ENCODE data around the gene EIF2B2. TPM values are rescaled to one million over a fixed set of nuclear protein-coding genes. Genes with fewer than 3 reads are reported as not detected.

The EIF2B2 gene
- total and polyA plus RNA-seq, 2 of the 13 experiments (the other 11 are each of a cell fraction or from before 2014, with no cell fraction given), result 54.4 to 78.6 TPM

GRCh38 chr14:75002392-75003249 is at the start of gene EIF2B2 (continued):
- TF ChIP-seq IRX3 (CRISPR knock-in tag; IDR thresholded peaks at IDR 0.05; ENCODE audit: borderline replicate concordance, low read depth) (0 out of 2 replicates have a peak, but pooled peaks have one; percentile 25), DDIT3 (CRISPR knock-in tag; IDR thresholded peaks at IDR 0.05) (no peak), IRF2 (CRISPR knock-in tag; IDR thresholded peaks at IDR 0.05) (peak; percentile 61), ATF1 (CRISPR knock-in tag; IDR thresholded peaks at IDR 0.05) (no peak), MLXIP (CRISPR knock-in tag; IDR thresholded peaks at IDR 0.05; ENCODE audit: borderline replicate concordance) (no peak), ERF (CRISPR knock-in tag; IDR thresholded peaks at IDR 0.05) (peak; percentile 46; the same call in 1 of the 2 replicates), JDP2 (CRISPR knock-in tag; IDR thresholded peaks at IDR 0.05; ENCODE audit: borderline replicate concordance) (no peak), ZSCAN31 (CRISPR knock-in tag; IDR thresholded peaks at IDR 0.05; ENCODE audit: low read depth) (no peak; the same call in 1 of the 2 replicates), ZNF557 (CRISPR knock-in tag; IDR thresholded peaks at IDR 0.05) (0 out of 2 replicates have a peak, but pooled peaks have one; percentile 71), NONO (IDR thresholded peaks at IDR 0.05) (no peak), NONO (CRISPR knock-in tag; conservative IDR thresholded peaks at IDR 0.05) (0 out of 2 replicates have a peak, but pooled peaks have one; percentile 50), FOXC1 (CRISPR knock-in tag; IDR thresholded peaks at IDR 0.05; ENCODE audit: borderline replicate concordance) (no peak), FOXP1 (IDR thresholded peaks at IDR 0.05) (no peak), FOXP1 (CRISPR knock-in tag; IDR thresholded peaks at IDR 0.05) (no peak)
- TF ChIP-seq, protein P1, sequence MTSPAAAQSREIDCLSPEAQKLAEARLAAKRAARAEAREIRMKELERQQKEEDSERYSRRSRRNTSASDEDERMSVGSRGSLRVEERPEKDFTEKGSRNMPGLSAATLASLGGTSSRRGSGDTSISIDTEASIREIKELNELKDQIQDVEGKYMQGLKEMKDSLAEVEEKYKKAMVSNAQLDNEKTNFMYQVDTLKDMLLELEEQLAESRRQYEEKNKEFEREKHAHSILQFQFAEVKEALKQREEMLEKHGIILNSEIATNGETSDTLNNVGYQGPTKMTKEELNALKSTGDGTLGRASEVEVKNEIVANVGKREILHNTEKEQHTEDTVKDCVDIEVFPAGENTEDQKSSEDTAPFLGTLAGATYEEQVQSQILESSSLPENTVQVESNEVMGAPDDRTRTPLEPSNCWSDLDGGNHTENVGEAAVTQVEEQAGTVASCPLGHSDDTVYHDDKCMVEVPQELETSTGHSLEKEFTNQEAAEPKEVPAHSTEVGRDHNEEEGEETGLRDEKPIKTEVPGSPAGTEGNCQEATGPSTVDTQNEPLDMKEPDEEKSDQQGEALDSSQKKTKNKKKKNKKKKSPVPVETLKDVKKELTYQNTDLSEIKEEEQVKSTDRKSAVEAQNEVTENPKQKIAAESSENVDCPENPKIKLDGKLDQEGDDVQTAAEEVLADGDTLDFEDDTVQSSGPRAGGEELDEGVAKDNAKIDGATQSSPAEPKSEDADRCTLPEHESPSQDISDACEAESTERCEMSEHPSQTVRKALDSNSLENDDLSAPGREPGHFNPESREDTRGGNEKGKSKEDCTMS (CRISPR knock-in tag; conservative IDR thresholded peaks at IDR 0.05), result no peak
- TF ChIP-seq, protein P2, sequence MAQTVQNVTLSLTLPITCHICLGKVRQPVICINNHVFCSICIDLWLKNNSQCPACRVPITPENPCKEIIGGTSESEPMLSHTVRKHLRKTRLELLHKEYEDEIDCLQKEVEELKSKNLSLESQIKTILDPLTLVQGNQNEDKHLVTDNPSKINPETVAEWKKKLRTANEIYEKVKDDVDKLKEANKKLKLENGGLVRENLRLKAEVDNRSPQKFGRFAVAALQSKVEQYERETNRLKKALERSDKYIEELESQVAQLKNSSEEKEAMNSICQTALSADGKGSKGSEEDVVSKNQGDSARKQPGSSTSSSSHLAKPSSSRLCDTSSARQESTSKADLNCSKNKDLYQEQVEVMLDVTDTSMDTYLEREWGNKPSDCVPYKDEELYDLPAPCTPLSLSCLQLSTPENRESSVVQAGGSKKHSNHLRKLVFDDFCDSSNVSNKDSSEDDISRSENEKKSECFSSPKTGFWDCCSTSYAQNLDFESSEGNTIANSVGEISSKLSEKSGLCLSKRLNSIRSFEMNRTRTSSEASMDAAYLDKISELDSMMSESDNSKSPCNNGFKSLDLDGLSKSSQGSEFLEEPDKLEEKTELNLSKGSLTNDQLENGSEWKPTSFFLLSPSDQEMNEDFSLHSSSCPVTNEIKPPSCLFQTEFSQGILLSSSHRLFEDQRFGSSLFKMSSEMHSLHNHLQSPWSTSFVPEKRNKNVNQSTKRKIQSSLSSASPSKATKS (CRISPR knock-in tag; IDR thresholded peaks at IDR 0.05), result no peak
- TF ChIP-seq, protein P3, sequence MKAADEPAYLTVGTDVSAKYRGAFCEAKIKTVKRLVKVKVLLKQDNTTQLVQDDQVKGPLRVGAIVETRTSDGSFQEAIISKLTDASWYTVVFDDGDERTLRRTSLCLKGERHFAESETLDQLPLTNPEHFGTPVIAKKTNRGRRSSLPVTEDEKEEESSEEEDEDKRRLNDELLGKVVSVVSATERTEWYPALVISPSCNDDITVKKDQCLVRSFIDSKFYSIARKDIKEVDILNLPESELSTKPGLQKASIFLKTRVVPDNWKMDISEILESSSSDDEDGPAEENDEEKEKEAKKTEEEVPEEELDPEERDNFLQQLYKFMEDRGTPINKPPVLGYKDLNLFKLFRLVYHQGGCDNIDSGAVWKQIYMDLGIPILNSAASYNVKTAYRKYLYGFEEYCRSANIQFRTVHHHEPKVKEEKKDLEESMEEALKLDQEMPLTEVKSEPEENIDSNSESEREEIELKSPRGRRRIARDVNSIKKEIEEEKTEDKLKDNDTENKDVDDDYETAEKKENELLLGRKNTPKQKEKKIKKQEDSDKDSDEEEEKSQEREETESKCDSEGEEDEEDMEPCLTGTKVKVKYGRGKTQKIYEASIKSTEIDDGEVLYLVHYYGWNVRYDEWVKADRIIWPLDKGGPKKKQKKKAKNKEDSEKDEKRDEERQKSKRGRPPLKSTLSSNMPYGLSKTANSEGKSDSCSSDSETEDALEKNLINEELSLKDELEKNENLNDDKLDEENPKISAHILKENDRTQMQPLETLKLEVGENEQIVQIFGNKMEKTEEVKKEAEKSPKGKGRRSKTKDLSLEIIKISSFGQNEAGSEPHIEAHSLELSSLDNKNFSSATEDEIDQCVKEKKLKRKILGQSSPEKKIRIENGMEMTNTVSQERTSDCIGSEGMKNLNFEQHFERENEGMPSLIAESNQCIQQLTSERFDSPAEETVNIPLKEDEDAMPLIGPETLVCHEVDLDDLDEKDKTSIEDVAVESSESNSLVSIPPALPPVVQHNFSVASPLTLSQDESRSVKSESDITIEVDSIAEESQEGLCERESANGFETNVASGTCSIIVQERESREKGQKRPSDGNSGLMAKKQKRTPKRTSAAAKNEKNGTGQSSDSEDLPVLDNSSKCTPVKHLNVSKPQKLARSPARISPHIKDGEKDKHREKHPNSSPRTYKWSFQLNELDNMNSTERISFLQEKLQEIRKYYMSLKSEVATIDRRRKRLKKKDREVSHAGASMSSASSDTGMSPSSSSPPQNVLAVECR (CRISPR knock-in tag; IDR thresholded peaks at IDR 0.05; ENCODE audit: borderline replicate concordance), result peak; percentile 77

All from HepG2 (cell line).